ENCODE measurements around the gene AKTIP. TPM values are rescaled to one million over a fixed set of nuclear protein-coding genes. Genes with fewer than 3 reads are reported as not detected.

Gene AKTIP
- total RNA-seq, 3 donors from 2014 or later: 28.1 to 54.4 (median 37.6) TPM

- intact Hi-C loops (cut with DNase I, micrococcal nuclease): no loop called here
- no peaks in the 10 kb centered on the region for H3K9me3 ChIP-seq
- DNase-seq: no peak
- H3K4me3 ChIP-seq: no peak overlapping the region
- TF ChIP-seq, protein P1, sequence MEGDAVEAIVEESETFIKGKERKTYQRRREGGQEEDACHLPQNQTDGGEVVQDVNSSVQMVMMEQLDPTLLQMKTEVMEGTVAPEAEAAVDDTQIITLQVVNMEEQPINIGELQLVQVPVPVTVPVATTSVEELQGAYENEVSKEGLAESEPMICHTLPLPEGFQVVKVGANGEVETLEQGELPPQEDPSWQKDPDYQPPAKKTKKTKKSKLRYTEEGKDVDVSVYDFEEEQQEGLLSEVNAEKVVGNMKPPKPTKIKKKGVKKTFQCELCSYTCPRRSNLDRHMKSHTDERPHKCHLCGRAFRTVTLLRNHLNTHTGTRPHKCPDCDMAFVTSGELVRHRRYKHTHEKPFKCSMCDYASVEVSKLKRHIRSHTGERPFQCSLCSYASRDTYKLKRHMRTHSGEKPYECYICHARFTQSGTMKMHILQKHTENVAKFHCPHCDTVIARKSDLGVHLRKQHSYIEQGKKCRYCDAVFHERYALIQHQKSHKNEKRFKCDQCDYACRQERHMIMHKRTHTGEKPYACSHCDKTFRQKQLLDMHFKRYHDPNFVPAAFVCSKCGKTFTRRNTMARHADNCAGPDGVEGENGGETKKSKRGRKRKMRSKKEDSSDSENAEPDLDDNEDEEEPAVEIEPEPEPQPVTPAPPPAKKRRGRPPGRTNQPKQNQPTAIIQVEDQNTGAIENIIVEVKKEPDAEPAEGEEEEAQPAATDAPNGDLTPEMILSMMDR (IDR thresholded peaks at IDR 0.05): no peak
- no peaks in the 10 kb centered on the region for H3K4me1 ChIP-seq (ENCODE audit: low read depth)
- no peak for ATAC-seq
- H3K36me3 ChIP-seq (ENCODE audit: low read depth): no peaks in the 10 kb centered on the region
These were observed 27.0 kb upstream of the AKTIP start for GRCh38 chr16:53530046-53530445.

GRCh38 chr16:53529513-53529912, 26.5 kb upstream of the AKTIP start:
- H3K4me1 ChIP-seq (ENCODE audit: low read depth): no peaks in the 10 kb centered on the region
- H3K4me3 ChIP-seq: no peak overlapping the region
- DNase-seq (no peak), ATAC-seq (no peak)
- TF ChIP-seq, protein P1 (IDR thresholded peaks at IDR 0.05): no peak
- intact Hi-C loops (cut with DNase I, micrococcal nuclease): no loop called here
- H3K36me3 ChIP-seq (ENCODE audit: low read depth): no peaks in the 10 kb centered on the region
- H3K9me3 ChIP-seq: no peaks in the 10 kb centered on the region

DNA sequence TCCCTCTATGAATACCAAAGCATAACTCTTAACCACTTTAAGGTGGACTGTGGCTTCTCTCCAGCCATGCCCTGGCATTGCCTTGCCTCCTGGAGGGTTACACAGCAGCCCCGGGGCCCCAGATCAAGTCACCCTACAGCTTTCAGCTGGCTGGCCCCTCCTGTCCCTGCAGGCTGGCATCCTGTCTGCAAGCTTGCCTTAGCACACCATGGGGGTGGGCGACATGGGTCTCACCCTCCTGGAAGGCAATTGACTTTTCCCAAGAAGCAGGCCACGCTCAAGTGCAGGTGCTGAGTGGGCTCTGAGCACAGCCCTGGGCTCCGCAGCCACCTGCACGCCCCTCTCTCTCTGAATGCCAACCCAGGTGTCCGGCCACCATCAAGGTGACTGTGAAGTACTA, 25.8 kb upstream of the AKTIP start:
- H3K36me3 ChIP-seq (ENCODE audit: low read depth): no peaks in the 10 kb centered on the region
- no peaks in the 10 kb centered on the region for H3K9me3 ChIP-seq
- no peak overlapping the region for H3K4me3 ChIP-seq
- TF ChIP-seq, protein P1 (IDR thresholded peaks at IDR 0.05): no peak
- ATAC-seq: no peak
- intact Hi-C loops (cut with DNase I, micrococcal nuclease): no loop called here
- no peaks in the 10 kb centered on the region for H3K4me1 ChIP-seq (ENCODE audit: low read depth)
- DNase-seq: no peak

GRCh38 chr16:53523971-53524548, 21.1 kb upstream of the AKTIP start:
- Histone ChIP-seq H3K9me3 (no peaks in the 10 kb centered on the region), H3K4me1 (ENCODE audit: low read depth) (no peaks in the 10 kb centered on the region), H3K4me3 (no peak overlapping the region), H3K36me3 (ENCODE audit: low read depth) (no peaks in the 10 kb centered on the region)
- no peak for DNase-seq
- no peak for ATAC-seq
- intact Hi-C loops (cut with DNase I, micrococcal nuclease): no loop called here
- TF ChIP-seq, protein P1 (IDR thresholded peaks at IDR 0.05): no peak

DNA sequence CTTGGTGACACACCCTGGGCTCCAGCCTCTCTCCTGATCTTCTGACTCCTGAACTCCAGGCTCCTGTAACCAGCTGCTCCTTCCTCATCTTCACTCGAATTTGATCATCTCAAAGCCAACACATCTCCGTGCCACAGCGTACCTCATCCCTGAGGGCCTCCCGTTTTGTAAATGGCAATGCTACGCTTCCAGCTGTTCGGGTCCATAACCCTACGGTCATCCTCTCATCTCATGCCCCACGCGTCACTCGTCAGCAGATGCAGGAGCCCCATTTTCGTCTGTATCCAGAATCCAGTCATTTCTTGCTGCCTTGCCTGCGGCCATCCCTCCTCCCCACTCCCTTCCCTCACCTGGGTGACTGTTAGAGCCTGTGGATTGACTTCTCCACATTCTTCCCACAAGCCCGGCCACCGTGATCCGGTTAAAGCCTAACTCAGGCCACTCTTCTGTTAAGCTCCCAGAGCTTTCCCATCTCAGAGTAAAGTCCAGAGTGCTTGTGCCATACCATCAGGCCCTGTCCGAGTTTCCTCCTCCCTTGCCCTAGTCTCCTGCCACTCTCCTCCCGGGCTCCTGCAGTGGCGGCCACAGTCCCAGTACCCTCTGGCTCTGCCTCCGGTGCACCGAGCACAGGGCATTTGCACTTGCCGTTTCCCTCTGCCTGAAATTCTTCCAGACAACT, 20.3 kb upstream of the AKTIP start:
- ATAC-seq: no peak
- no peak for DNase-seq
- no peaks in the 10 kb centered on the region for H3K36me3 ChIP-seq (ENCODE audit: low read depth)

More for the DNA sequence above, 20.3 kb upstream of the AKTIP start:
- intact Hi-C loops (cut with DNase I, micrococcal nuclease): no loop called here
- no peaks in the 10 kb centered on the region for H3K4me1 ChIP-seq (ENCODE audit: low read depth)
- no peaks in the 10 kb centered on the region for H3K9me3 ChIP-seq
- H3K4me3 ChIP-seq: no peak overlapping the region
- TF ChIP-seq, protein P1 (IDR thresholded peaks at IDR 0.05): no peak
